ENCODE measurements around the gene CPNE8.

- TF ChIP-seq POLR2A (IDR thresholded peaks at IDR 0.05) (no peak), CTCF (IDR thresholded peaks at IDR 0.05) (no peak)
These were observed 25.1 kb downstream of the CPNE8 start for GRCh38 chr12:38880288-38880687.

Measured in testis (tissue), 2 donors.